Activated naive CD4-positive, alpha-beta T cell treated with anti-CD3 and anti-CD28 coated beads, Interleukin-2, amount 10 ng/mL, durations not matched to agents 7 days and 5 days (primary cell): ENCODE measurements around the gene DLL4.
A peak's percentile ranks its signal among the peaks of the same experiment; 100 is the strongest.

Experiments
- CTCF ChIA-PET: fragments of 350-600 bp; sonication (Branson Sonifier 250); formaldehyde crosslinking; loops from one replicate; lab custom pipeline; 2021; ENCODE audit warnings: antibody characterized with exemption; lab: Charles Lee
- DNase-seq: peaks from one replicate; pipeline ENCODE4 v3.0.0-alpha.2; 2020
- H3K27ac Mint-ChIP-seq: one replicate; pipeline ENCODE4 v1.8.0; 2021; ENCODE audit warnings: mild to moderate bottlenecking, moderate library complexity, mixed read lengths
- H3K27me3 Mint-ChIP-seq: one replicate; pipeline ENCODE4 v1.8.0; 2021; ENCODE audit warnings: mild to moderate bottlenecking, mixed read lengths
- H3K36me3 Mint-ChIP-seq: one replicate; pipeline ENCODE4 v1.8.0; 2021; ENCODE audit warnings: mixed read lengths
- H3K4me1 Mint-ChIP-seq: one replicate; pipeline ENCODE4 v1.8.0; 2021; ENCODE audit warnings: mixed read lengths
- H3K4me3 Mint-ChIP-seq: one replicate; pipeline ENCODE4 v1.8.0; 2021; ENCODE audit warnings: mild to moderate bottlenecking, moderate library complexity, mixed read lengths
- H3K9me3 Mint-ChIP-seq: one replicate; pipeline ENCODE4 v1.8.0; 2021; ENCODE audit warnings: mixed read lengths

Gene DLL4

DNA sequence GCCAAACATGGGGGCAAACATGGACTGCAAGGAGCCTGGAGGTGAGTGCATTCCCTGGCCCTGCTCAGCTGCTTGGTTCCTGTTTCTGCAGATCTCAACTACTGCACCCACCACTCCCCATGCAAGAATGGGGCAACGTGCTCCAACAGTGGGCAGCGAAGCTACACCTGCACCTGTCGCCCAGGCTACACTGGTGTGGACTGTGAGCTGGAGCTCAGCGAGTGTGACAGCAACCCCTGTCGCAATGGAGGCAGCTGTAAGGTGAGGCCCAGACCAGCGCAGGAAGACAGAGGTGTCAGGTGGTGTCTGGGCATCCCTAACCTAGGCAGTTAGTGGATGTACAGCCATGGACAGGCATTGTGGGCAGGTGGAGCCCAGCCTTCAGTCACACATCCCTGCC is 5.3 kb downstream of the DLL4 start:
- Mint-ChIP-seq H3K4me1 (peaks cover 23% of the 10 kb centered on the region), H3K36me3 (no peaks in the 10 kb centered on the region), H3K9me3 (no peaks in the 10 kb centered on the region), H3K27ac (no peak overlapping the region), H3K4me3 (no peak overlapping the region), H3K27me3 (peaks cover 73% of the 10 kb centered on the region)
- DNase-seq = no peak
- CTCF ChIA-PET = interaction anchor here (1.7 kb wide), 1 partner anchor 8 kb away, joined by 6 read pairs; no protein-coding TSS in a partner anchor

DNA sequence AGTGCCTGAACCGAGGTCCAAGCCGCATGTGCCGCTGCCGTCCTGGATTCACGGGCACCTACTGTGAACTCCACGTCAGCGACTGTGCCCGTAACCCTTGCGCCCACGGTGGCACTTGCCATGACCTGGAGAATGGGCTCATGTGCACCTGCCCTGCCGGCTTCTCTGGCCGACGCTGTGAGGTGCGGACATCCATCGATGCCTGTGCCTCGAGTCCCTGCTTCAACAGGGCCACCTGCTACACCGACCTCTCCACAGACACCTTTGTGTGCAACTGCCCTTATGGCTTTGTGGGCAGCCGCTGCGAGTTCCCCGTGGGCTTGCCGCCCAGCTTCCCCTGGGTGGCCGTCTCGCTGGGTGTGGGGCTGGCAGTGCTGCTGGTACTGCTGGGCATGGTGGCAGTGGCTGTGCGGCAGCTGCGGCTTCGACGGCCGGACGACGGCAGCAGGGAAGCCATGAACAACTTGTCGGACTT is 7.1 kb downstream of the DLL4 start:
- Mint-ChIP-seq H3K36me3 (no peaks in the 10 kb centered on the region), H3K27me3 (peaks cover 54% of the 10 kb centered on the region), H3K9me3 (no peaks in the 10 kb centered on the region), H3K27ac (no peak overlapping the region), H3K4me1 (peaks cover 22% of the 10 kb centered on the region), H3K4me3 (no peak overlapping the region)
- CTCF ChIA-PET = no interaction called here
- no peak for DNase-seq

DNA sequence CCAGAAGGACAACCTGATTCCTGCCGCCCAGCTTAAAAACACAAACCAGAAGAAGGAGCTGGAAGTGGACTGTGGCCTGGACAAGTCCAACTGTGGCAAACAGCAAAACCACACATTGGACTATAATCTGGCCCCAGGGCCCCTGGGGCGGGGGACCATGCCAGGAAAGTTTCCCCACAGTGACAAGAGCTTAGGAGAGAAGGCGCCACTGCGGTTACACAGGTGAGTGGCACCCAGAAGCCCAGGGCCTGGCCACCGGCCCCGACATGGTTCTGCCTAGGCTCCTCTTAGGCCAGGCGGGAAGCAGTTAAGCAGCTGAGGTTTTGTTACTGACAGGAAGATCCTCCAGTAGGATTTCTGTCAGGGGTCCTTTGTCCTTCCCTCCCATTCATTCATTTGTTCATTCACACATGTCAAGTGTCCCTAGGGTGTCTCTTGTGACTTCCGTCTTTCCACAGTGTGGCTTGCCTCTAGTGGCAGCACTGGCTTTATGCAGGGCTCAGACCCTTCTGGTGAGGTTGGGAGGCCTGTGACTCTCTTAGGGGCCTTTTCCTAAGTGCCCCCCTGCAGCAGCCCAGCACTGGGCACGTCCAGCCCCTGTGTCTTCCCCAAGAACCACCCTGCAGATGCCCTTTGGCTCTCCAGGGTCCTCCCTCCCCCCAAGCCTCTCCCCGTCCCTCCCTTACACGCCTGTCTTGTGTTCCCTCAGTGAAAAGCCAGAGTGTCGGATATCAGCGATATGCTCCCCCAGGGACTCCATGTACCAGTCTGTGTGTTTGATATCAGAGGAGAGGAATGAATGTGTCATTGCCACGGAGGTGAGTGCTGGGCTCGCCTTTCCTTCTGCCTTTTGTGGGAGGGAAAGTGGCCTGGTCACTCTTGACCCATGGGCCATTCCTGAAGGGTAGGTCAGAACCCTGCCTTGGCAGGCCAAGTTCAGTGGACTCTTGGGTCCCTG is 7.8 kb downstream of the DLL4 start:
- CTCF ChIA-PET = no interaction called here
- peaks cover 22% of the 10 kb centered on the region for H3K4me1 Mint-ChIP-seq
- DNase-seq = no peak
- no peak overlapping the region for H3K27ac Mint-ChIP-seq
- H3K36me3 Mint-ChIP-seq = no peaks in the 10 kb centered on the region
- peaks cover 47% of the 10 kb centered on the region for H3K27me3 Mint-ChIP-seq
- H3K9me3 Mint-ChIP-seq = no peaks in the 10 kb centered on the region
- H3K4me3 Mint-ChIP-seq = no peak overlapping the region

DNA sequence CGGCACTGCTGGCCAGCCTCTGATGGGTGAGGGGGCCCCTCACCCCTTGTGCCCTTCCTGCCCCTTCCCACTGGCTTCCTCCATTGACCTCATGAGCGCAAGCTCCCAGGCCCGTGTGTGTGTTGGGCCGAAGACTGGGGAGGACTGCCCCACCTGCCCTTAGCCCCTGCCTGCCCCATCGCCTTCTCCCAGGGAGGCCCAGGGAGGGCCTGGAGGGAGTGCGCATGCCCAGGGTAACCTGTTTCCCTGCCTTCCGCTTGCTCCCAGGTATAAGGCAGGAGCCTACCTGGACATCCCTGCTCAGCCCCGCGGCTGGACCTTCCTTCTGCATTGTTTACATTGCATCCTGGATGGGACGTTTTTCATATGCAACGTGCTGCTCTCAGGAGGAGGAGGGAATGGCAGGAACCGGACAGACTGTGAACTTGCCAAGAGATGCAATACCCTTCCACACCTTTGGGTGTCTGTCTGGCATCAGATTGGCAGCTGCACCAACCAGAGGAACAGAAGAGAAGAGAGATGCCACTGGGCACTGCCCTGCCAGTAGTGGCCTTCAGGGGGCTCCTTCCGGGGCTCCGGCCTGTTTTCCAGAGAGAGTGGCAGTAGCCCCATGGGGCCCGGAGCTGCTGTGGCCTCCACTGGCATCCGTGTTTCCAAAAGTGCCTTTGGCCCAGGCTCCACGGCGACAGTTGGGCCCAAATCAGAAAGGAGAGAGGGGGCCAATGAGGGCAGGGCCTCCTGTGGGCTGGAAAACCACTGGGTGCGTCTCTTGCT is 8.8 kb downstream of the DLL4 start:
- CTCF ChIA-PET = no interaction called here
- Mint-ChIP-seq H3K4me3 (no peak overlapping the region), H3K9me3 (no peaks in the 10 kb centered on the region), H3K4me1 (peaks cover 27% of the 10 kb centered on the region), H3K36me3 (no peaks in the 10 kb centered on the region), H3K27ac (no peak overlapping the region), H3K27me3 (peaks cover 45% of the 10 kb centered on the region)
- no peak for DNase-seq

DNA sequence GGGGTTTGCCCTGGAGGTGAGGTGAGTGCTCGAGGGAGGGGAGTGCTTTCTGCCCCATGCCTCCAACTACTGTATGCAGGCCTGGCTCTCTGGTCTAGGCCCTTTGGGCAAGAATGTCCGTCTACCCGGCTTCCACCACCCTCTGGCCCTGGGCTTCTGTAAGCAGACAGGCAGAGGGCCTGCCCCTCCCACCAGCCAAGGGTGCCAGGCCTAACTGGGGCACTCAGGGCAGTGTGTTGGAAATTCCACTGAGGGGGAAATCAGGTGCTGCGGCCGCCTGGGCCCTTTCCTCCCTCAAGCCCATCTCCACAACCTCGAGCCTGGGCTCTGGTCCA is 9.4 kb downstream of the DLL4 start:
- Mint-ChIP-seq H3K27me3 (peaks cover 41% of the 10 kb centered on the region), H3K4me3 (no peak overlapping the region), H3K27ac (no peak overlapping the region), H3K4me1 (peaks cover 32% of the 10 kb centered on the region), H3K36me3 (no peaks in the 10 kb centered on the region), H3K9me3 (no peaks in the 10 kb centered on the region)
- CTCF ChIA-PET = no interaction called here
- DNase-seq = no peak

- Mint-ChIP-seq H3K27ac (peak overlapping the region; percentile 84), H3K4me3 (peak overlapping the region; percentile 0), H3K36me3 (no peaks in the 10 kb centered on the region), H3K4me1 (peaks cover 42% of the 10 kb centered on the region), H3K27me3 (peaks cover 38% of the 10 kb centered on the region), H3K9me3 (no peaks in the 10 kb centered on the region)
- CTCF ChIA-PET = interaction anchor here (1.0 to 4.1 kb wide), 10 partner anchors 9 to 82 kb away, joined by 3 to 43 read pairs (median 5); partner anchors contain the start of gene CHAC1
- no peak for DNase-seq
These were observed 11.2 kb downstream of the DLL4 start for GRCh38 chr15:40940296-40940801.

GRCh38 chr15:40941068-40941527 is 12.0 kb downstream of the DLL4 start:
- no peak for DNase-seq
- Mint-ChIP-seq H3K27ac (no peak overlapping the region), H3K27me3 (peaks cover 31% of the 10 kb centered on the region), H3K4me3 (peak overlapping the region; percentile 18), H3K4me1 (peaks cover 50% of the 10 kb centered on the region), H3K36me3 (peaks cover under 1% of the 10 kb centered on the region), H3K9me3 (no peaks in the 10 kb centered on the region)
- CTCF ChIA-PET = interaction anchor here (1.0 to 4.1 kb wide), 16 partner anchors 8 to 82 kb away, joined by 3 to 43 read pairs (median 6); partner anchors contain the start of gene CHAC1

DNA sequence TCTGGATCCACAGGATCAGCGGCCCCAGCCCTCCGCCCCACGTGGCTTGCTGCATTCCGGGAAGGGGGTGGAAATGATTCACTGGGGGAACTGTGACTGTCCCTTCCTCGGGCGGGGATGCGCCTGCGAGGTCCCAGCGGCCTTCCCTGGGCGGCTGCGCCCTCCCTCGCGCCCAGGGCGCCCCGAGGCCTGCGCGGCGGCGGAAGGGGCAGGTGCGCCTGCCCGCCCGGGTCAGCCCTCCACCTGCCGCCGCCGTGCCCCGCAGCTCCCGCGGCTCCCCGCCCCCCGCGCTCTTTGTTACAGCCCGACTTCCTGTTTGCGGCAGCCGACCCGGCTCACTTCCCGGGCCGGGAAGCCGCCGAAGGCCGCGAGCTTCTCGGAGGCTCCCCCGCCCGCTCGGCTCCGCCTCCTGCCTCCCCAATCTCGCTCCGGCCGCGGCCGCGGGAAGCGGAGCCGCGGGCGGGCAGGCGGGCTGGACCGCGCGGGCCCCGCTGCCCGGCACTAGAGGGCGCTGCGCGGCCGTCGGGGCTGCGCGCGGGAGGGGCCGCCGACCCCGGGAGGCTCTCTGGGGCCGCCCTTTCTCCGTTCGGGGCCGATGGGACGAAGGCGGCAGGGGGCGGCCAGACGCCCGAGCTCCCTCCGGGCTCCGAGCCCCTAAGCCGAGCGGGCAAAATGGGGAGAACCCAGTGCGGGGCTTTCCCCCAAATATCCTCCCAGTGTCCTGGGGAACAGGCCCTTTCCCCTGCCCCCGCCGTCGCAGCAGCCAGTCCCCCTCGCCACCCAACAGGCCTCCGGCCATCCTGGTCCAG is 12.6 kb downstream of the DLL4 start:
- peak overlapping the region; percentile 73 for H3K4me3 Mint-ChIP-seq
- no peaks in the 10 kb centered on the region for H3K9me3 Mint-ChIP-seq
- no peak overlapping the region for H3K27ac Mint-ChIP-seq
- H3K4me1 Mint-ChIP-seq = peaks cover 52% of the 10 kb centered on the region
- peaks cover 31% of the 10 kb centered on the region for H3K27me3 Mint-ChIP-seq
- peak; percentile 85 for DNase-seq
- H3K36me3 Mint-ChIP-seq = peaks cover 1% of the 10 kb centered on the region
- CTCF ChIA-PET = interaction anchor here (0.7 to 4.1 kb wide), 17 partner anchors 7 to 241 kb away, joined by 3 to 43 read pairs (median 5); partner anchors contain the start of gene CHAC1

DNA sequence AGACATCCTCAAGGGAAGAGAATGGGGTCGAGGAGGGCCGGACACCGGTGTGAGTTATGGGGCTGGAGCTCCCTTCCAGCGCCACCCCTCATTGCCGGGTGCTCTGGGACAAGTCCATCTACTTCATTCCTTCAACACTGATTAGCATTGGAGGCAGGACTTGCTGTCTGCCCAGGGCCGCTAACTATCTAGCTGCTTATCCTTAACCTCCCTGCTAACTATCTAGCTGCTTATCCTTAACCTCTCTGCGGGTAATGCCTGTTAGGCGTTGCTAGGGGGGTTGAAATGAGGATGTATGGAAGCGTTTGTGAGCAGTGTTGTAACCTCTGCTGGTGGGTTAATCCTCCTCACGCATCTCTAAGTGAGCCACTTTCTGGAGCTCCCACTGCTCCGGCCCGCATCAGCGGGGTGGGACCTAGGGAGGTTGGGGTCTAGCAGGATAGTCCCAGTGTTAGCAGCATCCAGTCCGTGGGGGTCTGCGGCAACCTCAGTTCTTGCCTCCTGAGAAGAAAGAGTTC is 13.3 kb downstream of the DLL4 start:
- H3K4me3 Mint-ChIP-seq = peak overlapping the region; percentile 73
- H3K27ac Mint-ChIP-seq = no peak overlapping the region
- H3K9me3 Mint-ChIP-seq = no peaks in the 10 kb centered on the region
- peaks cover 52% of the 10 kb centered on the region for H3K4me1 Mint-ChIP-seq
- no peak for DNase-seq
- peaks cover 27% of the 10 kb centered on the region for H3K27me3 Mint-ChIP-seq
- H3K36me3 Mint-ChIP-seq = peaks cover 1% of the 10 kb centered on the region
- CTCF ChIA-PET = interaction anchor here (0.7 to 4.1 kb wide), 18 partner anchors 9 to 243 kb away, joined by 3 to 43 read pairs (median 5); partner anchors contain the start of gene CHAC1

- Mint-ChIP-seq H3K4me3 (peak overlapping the region; percentile 73), H3K27ac (no peak overlapping the region), H3K4me1 (peaks cover 52% of the 10 kb centered on the region), H3K36me3 (peaks cover 1% of the 10 kb centered on the region), H3K9me3 (no peaks in the 10 kb centered on the region), H3K27me3 (peaks cover 28% of the 10 kb centered on the region)
- DNase-seq = no peak
- CTCF ChIA-PET = interaction anchor here (0.8 to 4.1 kb wide), 13 partner anchors 9 to 243 kb away, joined by 3 to 43 read pairs (median 6); partner anchors contain the start of gene CHAC1
These were observed 13.7 kb downstream of the DLL4 start for GRCh38 chr15:40942878-40943277.

- H3K27me3 Mint-ChIP-seq = peaks cover 27% of the 10 kb centered on the region
- H3K4me1 Mint-ChIP-seq = peaks cover 48% of the 10 kb centered on the region
- no peaks in the 10 kb centered on the region for H3K9me3 Mint-ChIP-seq
- CTCF ChIA-PET = interaction anchor here (4.1 kb wide), 1 partner anchor 10 kb away, joined by 43 read pairs; the partner anchor contains the start of gene CHAC1
- DNase-seq = no peak
- H3K27ac Mint-ChIP-seq = no peak overlapping the region
- peak overlapping the region; percentile 73 for H3K4me3 Mint-ChIP-seq
- peaks cover 1% of the 10 kb centered on the region for H3K36me3 Mint-ChIP-seq
These were observed 14.7 kb downstream of the DLL4 start for GRCh38 chr15:40943764-40944365.

DNA sequence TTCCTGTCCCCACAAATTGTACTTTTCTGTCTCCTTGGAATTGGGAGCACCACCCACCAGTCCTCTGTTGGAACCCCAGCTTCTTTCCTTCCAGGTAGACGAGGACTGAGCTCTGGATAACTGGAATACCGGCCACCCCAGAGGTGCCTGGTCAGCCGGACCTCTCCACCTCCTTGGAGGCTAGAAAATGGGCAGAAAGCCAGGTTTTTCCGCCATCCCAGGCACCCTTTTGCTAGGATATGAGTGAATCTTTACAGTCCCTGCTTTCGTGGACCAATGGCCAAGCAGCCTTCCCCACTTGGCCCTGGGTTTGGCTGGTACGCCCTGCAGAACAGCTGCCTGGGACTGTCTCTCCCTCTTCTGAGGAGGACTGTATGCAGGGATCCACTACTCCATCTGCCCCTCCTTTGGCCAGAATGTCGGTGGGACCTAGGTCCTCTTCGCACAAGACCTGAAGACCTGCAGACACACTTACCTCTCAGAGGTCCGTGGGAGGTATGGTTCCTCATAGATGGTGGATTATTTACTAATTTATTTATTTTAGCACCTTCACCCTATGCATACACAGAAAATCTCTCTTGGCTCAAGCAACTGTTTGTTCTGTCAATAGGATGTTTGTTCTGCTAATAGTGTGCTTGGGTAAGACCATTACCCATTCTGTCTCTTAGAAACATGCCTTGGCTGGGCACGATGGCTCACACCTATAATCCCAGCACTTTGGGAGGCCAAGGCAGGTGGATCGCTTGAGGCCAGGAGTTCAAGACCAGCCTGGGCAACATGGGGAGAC is 15.6 kb downstream of the DLL4 start:
- H3K27ac Mint-ChIP-seq = no peak overlapping the region
- H3K4me1 Mint-ChIP-seq = peaks cover 47% of the 10 kb centered on the region
- peaks cover 32% of the 10 kb centered on the region for H3K27me3 Mint-ChIP-seq
- H3K9me3 Mint-ChIP-seq = no peaks in the 10 kb centered on the region
- CTCF ChIA-PET = no interaction called here
- no peak for DNase-seq
- peaks cover 1% of the 10 kb centered on the region for H3K36me3 Mint-ChIP-seq
- H3K4me3 Mint-ChIP-seq = no peak overlapping the region
